ENCODE results near the gene DYRK3. TPM values are rescaled to one million over a fixed set of nuclear protein-coding genes. Genes with fewer than 3 reads are reported as not detected.

The DYRK3 gene
- polyA plus RNA-seq: 9.9 to 15.0 TPM (median 11.8 TPM) in 3 replicates
- 5.2 TPM for polyA plus RNA-seq (2011; ENCODE audit: low read depth)
- 7.7 and 11.3 TPM in 2 replicates for polyA plus RNA-seq (2011; cell fraction: cytosol; rRNA removed)
- 12.3 and 13.7 TPM in 2 replicates for polyA plus RNA-seq (2011; cell fraction: nucleus; rRNA removed)
- polyA plus RNA-seq (2012; ENCODE audit: low replicate concordance): 5.4 and 14.0 TPM in 2 replicates
- 9.4 to 17.9 TPM (median 14.7 TPM) in 3 replicates for polyA minus RNA-seq
- 15.3 TPM for polyA minus RNA-seq (2011; cell fraction: cytosol; rRNA and poly(A)+ RNA removed)
- polyA minus RNA-seq (2011; cell fraction: nucleus; rRNA and poly(A)+ RNA removed): 13.9 and 24.7 TPM in 2 replicates

GRCh38 chr1:206635080-206635977 lies at the start of gene DYRK3:
Gene DYRK3, plus strand, starts transcription at chr1:206635536. Its CDS starts 168 bp downstream, at chr1:206635704.
- peak; percentile 67 for DNase-seq (ENCODE audit: low read depth, low spot score)
- H3K27me3 ChIP-seq (ENCODE audit: control insufficient read depth, extremely low read depth, insufficient read depth, low read length): no peaks in the 10 kb centered on the region
- peaks cover 33% of the 10 kb centered on the region for H3K4me1 ChIP-seq (ENCODE audit: control insufficient read depth, extremely low read depth, insufficient read depth, low read length)
- H3K27ac ChIP-seq (ENCODE audit: control insufficient read depth, insufficient read depth, low read length): peak within 1 kb of the TSS; percentile 98
- no peaks in the 10 kb centered on the region for H3K9me3 ChIP-seq (ENCODE audit: control insufficient read depth, low read depth, low read length)
- dilution Hi-C loops (cut with MboI; ENCODE audit: extremely low pct_ligation_motif_present, low sequenced_read_pairs): no loop called here
- FAIRE-seq: no peak
- H3K36me3 ChIP-seq (ENCODE audit: control insufficient read depth in 2 of 2, extremely low read depth in 1 of 2, insufficient read depth in 2 of 2, low read length in 2 of 2): no peaks in the 10 kb centered on the region
- peak within 1 kb of the TSS; percentile 80 for H3K9ac ChIP-seq (ENCODE audit: control insufficient read depth, extremely low read depth, insufficient read depth, low read length)
- H3K9me1 ChIP-seq (ENCODE audit: control insufficient read depth, extremely low read depth, insufficient read depth, low read length): no peaks in the 10 kb centered on the region
- H3K79me2 ChIP-seq (ENCODE audit: control insufficient read depth, insufficient read depth, low read length): peaks cover 15% of the 10 kb centered on the region
- TF ChIP-seq CTCF (optimal IDR thresholded peaks at IDR 0.05 in 1 of 3, IDR thresholded peaks at IDR 0.05 in 1 of 3, conservative IDR thresholded peaks at IDR 0.05 in 1 of 3; ENCODE audit: extremely low read depth in 1 of 3, insufficient read depth in 2 of 3, low read length in 3 of 3) (peak in 1 of 3 experiments; percentile 18), EZH2 (IDR thresholded peaks at IDR 0.05; ENCODE audit: low read length) (no peak)
- peak within 1 kb of the TSS; percentile 88 for H3K4me2 ChIP-seq (ENCODE audit: control insufficient read depth, extremely low read depth, insufficient read depth, low read depth, low read length)
- H3K4me3 ChIP-seq (ENCODE audit: control insufficient read depth in 2 of 3, extremely low read depth in 1 of 3, insufficient read depth in 2 of 3, low read depth in 1 of 3, low read length in 3 of 3): peak within 1 kb of the TSS; percentile 72 to 87 (median 76)
- no peaks in the 10 kb centered on the region for H4K20me1 ChIP-seq (ENCODE audit: control insufficient read depth, extremely low read depth, insufficient read depth, low read length)
- H2AFZ ChIP-seq (ENCODE audit: control insufficient read depth, low read length): peak within 1 kb of the TSS; percentile 73

- no peak for TF ChIP-seq EZH2 (IDR thresholded peaks at IDR 0.05; ENCODE audit: low read length)
- TF ChIP-seq CTCF (optimal IDR thresholded peaks at IDR 0.05 in 1 of 3, IDR thresholded peaks at IDR 0.05 in 1 of 3, conservative IDR thresholded peaks at IDR 0.05 in 1 of 3; ENCODE audit: extremely low read depth in 1 of 3, insufficient read depth in 2 of 3, low read length in 3 of 3): no peak
- DNase-seq (ENCODE audit: low read depth, low spot score): no peak
- Histone ChIP-seq H3K36me3 (ENCODE audit: control insufficient read depth in 2 of 2, extremely low read depth in 1 of 2, insufficient read depth in 2 of 2, low read length in 2 of 2) (peaks cover 2 to 6% of the 10 kb centered on the region in 2 experiments), H3K4me2 (ENCODE audit: control insufficient read depth, extremely low read depth, insufficient read depth, low read depth, low read length) (peak overlapping the region; percentile 68), H3K4me1 (ENCODE audit: control insufficient read depth, extremely low read depth, insufficient read depth, low read length) (peaks cover 55% of the 10 kb centered on the region), H3K27ac (ENCODE audit: control insufficient read depth, insufficient read depth, low read length) (peak overlapping the region; percentile 30), H3K9me1 (ENCODE audit: control insufficient read depth, extremely low read depth, insufficient read depth, low read length) (no peaks in the 10 kb centered on the region), H3K79me2 (ENCODE audit: control insufficient read depth, insufficient read depth, low read length) (no peaks in the 10 kb centered on the region), H3K9ac (ENCODE audit: control insufficient read depth, extremely low read depth, insufficient read depth, low read length) (no peak overlapping the region), H2AFZ (ENCODE audit: control insufficient read depth, low read length) (no peak overlapping the region), H3K9me3 (ENCODE audit: control insufficient read depth, low read depth, low read length) (no peaks in the 10 kb centered on the region), H4K20me1 (ENCODE audit: control insufficient read depth, extremely low read depth, insufficient read depth, low read length) (no peaks in the 10 kb centered on the region), H3K4me3 (ENCODE audit: control insufficient read depth in 2 of 3, extremely low read depth in 1 of 3, insufficient read depth in 2 of 3, low read depth in 1 of 3, low read length in 3 of 3) (peak overlapping the region in 1 of 3 experiments; percentile 29), H3K27me3 (ENCODE audit: control insufficient read depth, extremely low read depth, insufficient read depth, low read length) (no peaks in the 10 kb centered on the region)
- peak; percentile 36 for FAIRE-seq
- dilution Hi-C loops (cut with MboI; ENCODE audit: extremely low pct_ligation_motif_present, low sequenced_read_pairs): no loop called here
Observed at GRCh38 chr1:206586501-206587445, 48.6 kb upstream of the DYRK3 start.

Measured in keratinocyte (primary cell).